Vagina (tissue), 2 donors: Measurements from ENCODE around the gene MCF2L.

ENCODE experiments used
- CTCF ChIP-seq, 3 experiments: fragments of 450-650 bp in 2 of 3; fragments of 200-600 bp in 1 of 3; sonication (generic) in 1 of 3; IDR thresholded peaks; one replicate each; pipeline ENCODE4 v1.5.1; 2017 to 2019; ENCODE audit warnings: antibody characterized with exemption in 3 of 3, mild to moderate bottlenecking in 2 of 3, moderate library complexity in 2 of 3
- POLR2A ChIP-seq, 2 donors: fragments of 450-650 bp; IDR thresholded peaks; one replicate each; pipeline ENCODE4 v1.6.1; 2017; ENCODE audit warnings: antibody characterized with exemption in 2 of 2, mild to moderate bottlenecking in 2 of 2, moderate library complexity in 2 of 2

DNA sequence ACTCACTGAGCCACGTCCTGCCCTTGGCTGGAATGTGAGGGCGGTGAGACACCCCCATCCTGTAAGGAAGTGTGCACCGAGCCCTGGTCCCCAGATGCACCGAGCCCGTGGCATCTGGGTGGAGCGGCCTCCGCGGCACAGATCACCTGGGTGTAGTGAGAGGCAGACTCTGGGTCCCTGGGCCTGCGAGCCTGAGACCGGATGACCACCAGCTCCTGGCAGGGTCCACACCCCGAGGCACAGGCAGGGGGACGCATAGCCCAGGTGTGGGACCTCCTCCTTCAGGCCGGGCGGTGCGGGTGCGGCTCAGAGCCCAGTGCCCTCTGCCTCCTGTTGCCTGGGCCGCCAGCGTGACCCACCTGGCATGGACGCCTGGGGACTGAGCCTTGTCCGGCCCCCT is 12.4 kb downstream of the MCF2L start:
- TF ChIP-seq CTCF (IDR thresholded peaks at IDR 0.05) (no peak), POLR2A (IDR thresholded peaks at IDR 0.05) (no peak)
